B cell (primary cell): ENCODE measurements around the gene SLC7A11.

Experiments
- EZH2 ChIP-seq: IDR thresholded peaks from 2 replicates; pipeline ENCODE4 v1.6.1; 2012; ENCODE audit warnings: borderline replicate concordance, low read depth, mild to moderate bottlenecking, moderate library complexity, low read length; ENCODE audit not compliant: insufficient read depth, poor library complexity, severe bottlenecking
- TF ChIP-seq, protein P1 (sequence below): fragments of 200-600 bp; IDR thresholded peaks from one replicate; pipeline ENCODE4 v1.8.0; 2022; ENCODE audit warnings: antibody characterized with exemption, mild to moderate bottlenecking

DNA sequence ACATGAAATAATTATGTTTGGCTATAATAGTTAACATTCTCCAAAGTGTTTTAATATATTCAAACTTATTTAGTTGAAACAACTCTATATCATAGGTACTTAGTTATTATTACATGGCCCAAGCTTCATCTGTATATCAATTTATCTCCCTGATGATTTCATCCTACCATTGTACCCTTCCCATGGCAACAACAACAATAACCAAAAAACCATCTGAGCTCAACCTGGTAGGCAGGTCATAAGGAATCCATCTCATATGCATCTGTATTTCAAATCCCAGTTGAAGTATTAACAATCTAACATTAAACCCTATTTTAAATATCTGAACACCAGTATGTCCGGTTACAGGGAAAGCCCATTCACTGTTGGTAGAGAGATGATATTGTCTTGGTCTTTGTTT lies 33.1 kb upstream of the SLC7A11 start:
- no peak for TF ChIP-seq EZH2
- TF ChIP-seq, protein P1, sequence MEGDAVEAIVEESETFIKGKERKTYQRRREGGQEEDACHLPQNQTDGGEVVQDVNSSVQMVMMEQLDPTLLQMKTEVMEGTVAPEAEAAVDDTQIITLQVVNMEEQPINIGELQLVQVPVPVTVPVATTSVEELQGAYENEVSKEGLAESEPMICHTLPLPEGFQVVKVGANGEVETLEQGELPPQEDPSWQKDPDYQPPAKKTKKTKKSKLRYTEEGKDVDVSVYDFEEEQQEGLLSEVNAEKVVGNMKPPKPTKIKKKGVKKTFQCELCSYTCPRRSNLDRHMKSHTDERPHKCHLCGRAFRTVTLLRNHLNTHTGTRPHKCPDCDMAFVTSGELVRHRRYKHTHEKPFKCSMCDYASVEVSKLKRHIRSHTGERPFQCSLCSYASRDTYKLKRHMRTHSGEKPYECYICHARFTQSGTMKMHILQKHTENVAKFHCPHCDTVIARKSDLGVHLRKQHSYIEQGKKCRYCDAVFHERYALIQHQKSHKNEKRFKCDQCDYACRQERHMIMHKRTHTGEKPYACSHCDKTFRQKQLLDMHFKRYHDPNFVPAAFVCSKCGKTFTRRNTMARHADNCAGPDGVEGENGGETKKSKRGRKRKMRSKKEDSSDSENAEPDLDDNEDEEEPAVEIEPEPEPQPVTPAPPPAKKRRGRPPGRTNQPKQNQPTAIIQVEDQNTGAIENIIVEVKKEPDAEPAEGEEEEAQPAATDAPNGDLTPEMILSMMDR, result no peak
